BE2C (cell line): ENCODE results near the gene PIP4K2C.

ENCODE experiments used
- DNase-seq: peaks from one replicate; pipeline ENCODE4 v3.0.0-alpha.2; 2020
- H3K27me3 ChIP-seq: fragments of 250-450 bp; sonication (Bioruptor Pico); 2 replicates; pipeline ENCODE4 v1.5.1; 2020; ENCODE audit warnings: mild to moderate bottlenecking
- H3K36me3 ChIP-seq: fragments of 250-450 bp; sonication (Bioruptor Pico); 2 replicates; pipeline ENCODE4 v1.5.1; 2020; ENCODE audit warnings: mild to moderate bottlenecking
- H3K4me1 ChIP-seq: fragments of 250-450 bp; sonication (Bioruptor Pico); 2 replicates; pipeline ENCODE4 v1.5.1; 2020
- H3K4me3 ChIP-seq: 2 replicates; pipeline ENCODE4 v1.5.1; 2011; ENCODE audit warnings: low read depth, low read length
- H3K9me3 ChIP-seq: fragments of 250-450 bp; sonication (Bioruptor Pico); 2 replicates; pipeline ENCODE4 v1.5.1; 2020
- TF ChIP-seq, protein P1 (sequence below): IDR thresholded peaks from 2 replicates; pipeline ENCODE4 v1.5.1; 2012; ENCODE audit warnings: mild to moderate bottlenecking, low read depth, low read length

Gene PIP4K2C

DNA sequence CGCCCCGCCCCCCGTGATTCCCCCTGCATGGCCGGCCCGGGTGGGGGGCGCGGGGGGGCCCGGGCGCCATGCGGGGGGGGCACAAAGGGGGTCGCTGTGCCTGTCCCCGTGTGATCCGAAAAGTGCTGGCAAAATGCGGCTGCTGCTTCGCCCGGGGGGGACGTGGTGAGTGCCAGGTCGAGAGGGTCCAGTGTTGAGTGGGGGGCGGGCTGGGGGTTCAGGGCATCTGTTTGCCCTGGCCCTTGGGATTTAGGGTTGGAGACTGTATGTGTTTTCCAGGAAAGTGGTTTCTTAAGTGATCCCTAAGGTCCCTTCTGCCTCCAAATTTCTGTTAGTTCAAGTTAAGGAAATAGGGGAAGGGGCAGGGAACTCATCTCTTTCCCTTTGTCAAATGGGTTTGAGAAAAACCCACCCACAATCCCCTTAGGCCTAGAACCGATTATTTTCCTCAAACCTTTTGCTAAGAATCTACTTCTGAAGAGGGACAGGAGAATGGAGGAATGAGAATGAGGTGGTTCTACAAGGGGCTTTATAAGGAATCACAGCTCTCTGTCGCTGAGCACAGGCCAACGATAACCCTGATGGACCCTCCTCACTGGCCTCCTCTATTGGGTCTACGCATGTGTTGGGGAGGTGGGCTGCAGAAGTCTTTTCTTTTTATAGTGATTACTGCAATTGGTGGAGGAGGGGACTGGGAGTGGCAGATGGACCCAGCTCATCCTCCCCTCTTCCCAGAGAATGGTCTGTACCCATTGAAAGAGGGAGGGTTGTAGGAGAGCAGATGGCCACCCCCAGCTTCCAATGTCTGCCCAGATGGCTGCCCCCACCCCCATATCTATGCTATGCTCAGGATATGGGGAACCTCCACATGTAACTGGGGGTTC is 21.1 kb downstream of the PIP4K2C start:
- peaks cover 15% of the 10 kb centered on the region for H3K36me3 ChIP-seq
- H3K9me3 ChIP-seq, result no peaks in the 10 kb centered on the region
- H3K4me1 ChIP-seq, result peaks cover 13% of the 10 kb centered on the region
- TF ChIP-seq, protein P1, sequence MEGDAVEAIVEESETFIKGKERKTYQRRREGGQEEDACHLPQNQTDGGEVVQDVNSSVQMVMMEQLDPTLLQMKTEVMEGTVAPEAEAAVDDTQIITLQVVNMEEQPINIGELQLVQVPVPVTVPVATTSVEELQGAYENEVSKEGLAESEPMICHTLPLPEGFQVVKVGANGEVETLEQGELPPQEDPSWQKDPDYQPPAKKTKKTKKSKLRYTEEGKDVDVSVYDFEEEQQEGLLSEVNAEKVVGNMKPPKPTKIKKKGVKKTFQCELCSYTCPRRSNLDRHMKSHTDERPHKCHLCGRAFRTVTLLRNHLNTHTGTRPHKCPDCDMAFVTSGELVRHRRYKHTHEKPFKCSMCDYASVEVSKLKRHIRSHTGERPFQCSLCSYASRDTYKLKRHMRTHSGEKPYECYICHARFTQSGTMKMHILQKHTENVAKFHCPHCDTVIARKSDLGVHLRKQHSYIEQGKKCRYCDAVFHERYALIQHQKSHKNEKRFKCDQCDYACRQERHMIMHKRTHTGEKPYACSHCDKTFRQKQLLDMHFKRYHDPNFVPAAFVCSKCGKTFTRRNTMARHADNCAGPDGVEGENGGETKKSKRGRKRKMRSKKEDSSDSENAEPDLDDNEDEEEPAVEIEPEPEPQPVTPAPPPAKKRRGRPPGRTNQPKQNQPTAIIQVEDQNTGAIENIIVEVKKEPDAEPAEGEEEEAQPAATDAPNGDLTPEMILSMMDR, result no peak
- H3K27me3 ChIP-seq, result no peaks in the 10 kb centered on the region
- DNase-seq, result no peak
- H3K4me3 ChIP-seq, result peak overlapping the region; percentile 72

DNA sequence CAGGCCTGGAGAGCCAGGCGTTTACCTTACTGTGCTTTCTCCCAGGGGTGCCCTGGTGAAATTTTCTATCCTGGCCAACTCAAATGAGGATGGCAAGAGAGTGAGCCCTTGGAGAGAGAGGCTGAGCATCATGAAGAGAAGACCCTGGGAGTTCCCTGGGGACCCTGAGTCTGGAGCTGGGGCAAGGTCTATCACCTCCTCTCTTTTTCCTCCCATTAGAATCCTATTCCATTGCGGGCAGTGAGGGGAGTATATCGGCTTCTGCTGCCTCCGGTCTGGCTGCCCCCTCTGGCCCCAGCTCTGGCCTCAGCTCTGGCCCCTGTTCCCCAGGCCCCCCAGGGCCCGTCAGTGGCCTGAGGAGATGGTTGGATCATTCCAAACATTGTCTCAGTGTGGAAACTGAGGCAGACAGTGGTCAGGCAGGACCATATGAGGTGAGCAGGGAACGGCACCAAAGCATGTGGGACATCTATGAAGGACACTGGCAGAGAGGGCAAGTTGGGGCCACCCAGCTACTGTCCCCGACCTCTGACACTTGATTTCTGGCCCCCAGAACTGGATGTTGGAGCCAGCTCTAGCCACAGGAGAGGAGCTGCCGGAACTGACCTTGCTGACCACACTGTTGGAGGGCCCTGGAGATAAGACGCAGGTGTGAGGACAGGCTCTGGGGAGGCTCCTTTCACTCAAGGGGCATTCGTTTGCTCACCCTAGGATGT is 21.9 kb downstream of the PIP4K2C start:
- Histone ChIP-seq H3K9me3 (no peaks in the 10 kb centered on the region), H3K4me3 (no peak overlapping the region), H3K27me3 (no peaks in the 10 kb centered on the region), H3K4me1 (peaks cover 13% of the 10 kb centered on the region), H3K36me3 (peaks cover 15% of the 10 kb centered on the region)
- TF ChIP-seq, protein P1, result no peak
- no peak for DNase-seq

DNA sequence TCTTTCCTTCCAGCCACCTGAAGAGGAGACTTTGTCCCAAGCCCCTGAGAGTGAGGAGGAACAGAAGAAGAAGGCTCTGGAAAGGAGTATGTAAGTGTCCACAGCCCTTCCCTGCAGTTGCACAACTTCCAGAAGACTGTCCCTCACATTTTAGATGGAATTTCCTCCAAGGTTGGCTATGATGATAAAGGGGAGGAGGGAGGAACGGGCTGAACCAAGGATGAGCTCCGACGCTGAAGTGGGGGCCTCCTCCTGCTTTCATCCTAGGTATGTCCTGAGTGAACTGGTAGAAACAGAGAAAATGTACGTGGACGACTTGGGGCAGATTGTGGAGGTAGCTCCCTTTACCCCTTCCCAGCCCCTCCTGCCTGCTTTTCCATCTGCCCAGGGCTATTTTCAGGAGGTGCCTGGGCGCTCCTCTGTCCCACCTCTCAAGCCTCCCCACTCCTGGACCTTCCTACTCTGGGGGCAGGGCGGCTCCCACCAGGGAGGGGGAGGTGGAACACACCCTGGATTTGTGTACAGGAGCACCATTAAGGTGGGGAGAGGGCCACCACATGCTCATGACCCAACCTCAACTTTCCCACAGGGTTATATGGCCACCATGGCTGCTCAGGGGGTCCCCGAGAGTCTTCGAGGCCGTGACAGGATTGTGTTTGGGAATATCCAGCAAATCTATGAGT is 22.6 kb downstream of the PIP4K2C start:
- H3K4me3 ChIP-seq, result no peak overlapping the region
- DNase-seq, result no peak
- TF ChIP-seq, protein P1, result no peak
- H3K27me3 ChIP-seq, result no peaks in the 10 kb centered on the region
- H3K36me3 ChIP-seq, result peaks cover 14% of the 10 kb centered on the region
- H3K9me3 ChIP-seq, result no peaks in the 10 kb centered on the region
- H3K4me1 ChIP-seq, result peaks cover 13% of the 10 kb centered on the region

DNA sequence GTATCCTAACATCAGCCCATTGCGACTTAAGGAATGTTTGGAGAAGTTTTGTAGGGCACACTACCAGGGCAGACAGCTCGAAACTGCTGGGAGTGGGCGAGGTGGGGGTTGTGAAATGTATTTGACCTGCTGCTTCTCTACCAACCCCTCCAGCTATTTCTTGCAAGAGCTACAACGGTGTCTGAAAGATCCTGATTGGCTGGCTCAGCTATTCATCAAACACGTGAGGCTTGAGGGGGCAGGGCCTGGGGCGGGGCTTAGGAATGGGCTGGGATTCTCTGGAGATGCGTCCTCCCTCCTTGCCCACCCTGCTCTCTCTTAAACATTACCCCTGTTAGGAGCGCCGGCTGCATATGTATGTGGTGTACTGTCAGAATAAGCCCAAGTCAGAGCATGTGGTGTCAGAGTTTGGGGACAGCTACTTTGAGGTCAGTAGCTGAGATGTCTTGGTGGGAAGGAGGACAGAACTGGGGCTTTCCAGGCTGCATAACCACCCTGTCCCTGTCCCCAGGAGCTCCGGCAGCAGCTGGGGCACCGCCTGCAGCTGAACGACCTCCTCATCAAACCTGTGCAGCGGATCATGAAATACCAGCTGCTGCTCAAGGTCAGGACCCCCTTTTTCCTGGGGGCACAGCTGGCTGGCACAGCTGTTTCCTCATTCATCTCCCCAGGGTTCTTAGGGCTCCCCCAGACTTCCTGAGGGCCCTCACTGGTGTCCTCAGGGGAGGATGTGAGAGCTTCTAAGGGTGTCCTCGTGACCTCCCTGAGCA is 23.4 kb downstream of the PIP4K2C start:
- no peak overlapping the region for H3K4me3 ChIP-seq
- DNase-seq, result peak; percentile 77
- peaks cover 8% of the 10 kb centered on the region for H3K36me3 ChIP-seq
- H3K9me3 ChIP-seq, result no peaks in the 10 kb centered on the region
- TF ChIP-seq, protein P1, result no peak
- peaks cover 13% of the 10 kb centered on the region for H3K4me1 ChIP-seq
- H3K27me3 ChIP-seq, result no peaks in the 10 kb centered on the region

DNA sequence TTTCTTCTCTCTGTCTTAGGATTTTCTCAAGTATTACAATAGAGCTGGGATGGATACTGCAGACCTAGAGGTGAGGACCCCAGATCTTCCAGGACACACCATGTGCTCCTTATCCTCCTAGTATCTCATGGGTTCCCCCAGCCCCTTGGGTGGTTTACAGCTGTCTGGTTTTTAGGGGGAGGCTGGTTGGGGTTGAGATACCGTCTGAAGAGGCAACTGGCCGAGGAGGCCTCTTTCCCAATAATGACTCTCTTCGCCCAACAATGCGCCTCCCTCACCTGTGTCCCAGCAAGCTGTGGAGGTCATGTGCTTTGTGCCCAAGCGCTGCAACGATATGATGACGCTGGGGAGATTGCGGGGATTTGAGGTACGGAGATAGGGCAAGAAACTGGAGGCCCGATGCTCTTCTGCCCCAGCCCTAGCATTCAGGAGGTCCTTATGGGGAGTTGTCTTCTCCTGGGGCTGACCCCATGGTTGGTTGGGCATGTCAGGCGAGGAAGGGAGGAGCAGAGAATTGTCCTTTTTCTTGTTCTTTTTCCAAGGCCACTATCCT is 24.0 kb downstream of the PIP4K2C start:
- TF ChIP-seq, protein P1, result no peak
- no peak overlapping the region for H3K4me3 ChIP-seq
- H3K4me1 ChIP-seq, result peaks cover 13% of the 10 kb centered on the region
- H3K36me3 ChIP-seq, result peaks cover 7% of the 10 kb centered on the region
- H3K9me3 ChIP-seq, result no peaks in the 10 kb centered on the region
- H3K27me3 ChIP-seq, result no peaks in the 10 kb centered on the region
- no peak for DNase-seq
